Measurements from ENCODE around the gene CPE.
A peak's percentile ranks its signal among the peaks of the same experiment; 100 is the strongest.

CPE gene

GRCh38 chr4:165364452-165365080 lies 14.2 kb upstream of the CPE start:
- no peak for DNase-seq (ENCODE audit: low read depth in 2 of 2)

- DNase-seq (ENCODE audit: low read depth in 2 of 2): no peak
These were observed 11.8 kb upstream of the CPE start for GRCh38 chr4:165367040-165367439.

- no peak for DNase-seq (ENCODE audit: low read depth in 2 of 2)
These were observed 10.7 kb upstream of the CPE start for GRCh38 chr4:165368114-165368513.

- DNase-seq (ENCODE audit: low read depth in 2 of 2): no peak
These were observed 10.2 kb upstream of the CPE start for GRCh38 chr4:165368567-165368966.

- no peak for DNase-seq (ENCODE audit: low read depth in 2 of 2)
These were observed 9.3 kb upstream of the CPE start for GRCh38 chr4:165369522-165369921.

GRCh38 chr4:165370530-165370929 lies 8.3 kb upstream of the CPE start:
- no peak for DNase-seq (ENCODE audit: low read depth in 2 of 2)

GRCh38 chr4:165375465-165375864 lies 3.3 kb upstream of the CPE start:
- DNase-seq (ENCODE audit: low read depth in 2 of 2): no peak

GRCh38 chr4:165378398-165378744 lies 437 bp upstream of the CPE start:
- DNase-seq (ENCODE audit: low read depth in 2 of 2): no peak

GRCh38 chr4:165379678-165380064 lies 863 bp downstream of the CPE start:
- no peak for DNase-seq (ENCODE audit: low read depth in 2 of 2)

- no peak for DNase-seq (ENCODE audit: low read depth in 2 of 2)
These were observed 2.0 kb downstream of the CPE start for GRCh38 chr4:165380805-165381204.

GRCh38 chr4:165381821-165382373 lies 3.1 kb downstream of the CPE start:
- no peak for DNase-seq (ENCODE audit: low read depth in 2 of 2)

GRCh38 chr4:165382640-165383039 lies 3.8 kb downstream of the CPE start:
- no peak for DNase-seq (ENCODE audit: low read depth in 2 of 2)

GRCh38 chr4:165383591-165384073 lies 4.8 kb downstream of the CPE start:
- no peak for DNase-seq (ENCODE audit: low read depth in 2 of 2)

GRCh38 chr4:165384186-165384585 lies 5.4 kb downstream of the CPE start:
- no peak for DNase-seq (ENCODE audit: low read depth in 2 of 2)

- DNase-seq (ENCODE audit: low read depth in 2 of 2): peak; percentile 73 to 78
These were observed 5.8 kb downstream of the CPE start for GRCh38 chr4:165384598-165384997.

- DNase-seq (ENCODE audit: low read depth in 2 of 2): no peak
These were observed 6.3 kb downstream of the CPE start for GRCh38 chr4:165385126-165385525.

GRCh38 chr4:165386328-165386727 lies 7.5 kb downstream of the CPE start:
- no peak for DNase-seq (ENCODE audit: low read depth in 2 of 2)

- no peak for DNase-seq (ENCODE audit: low read depth in 2 of 2)
These were observed 9.9 kb downstream of the CPE start for GRCh38 chr4:165388756-165389155.

GRCh38 chr4:165393051-165393450 lies 14.2 kb downstream of the CPE start:
- DNase-seq (ENCODE audit: low read depth in 2 of 2): no peak

GRCh38 chr4:165393704-165394103 lies 14.9 kb downstream of the CPE start:
- DNase-seq (ENCODE audit: low read depth in 2 of 2): no peak

GRCh38 chr4:165394275-165394674 lies 15.5 kb downstream of the CPE start:
- no peak for DNase-seq (ENCODE audit: low read depth in 2 of 2)

GRCh38 chr4:165398570-165398969 lies 19.8 kb downstream of the CPE start:
- no peak for DNase-seq (ENCODE audit: low read depth in 2 of 2)

- no peak for DNase-seq (ENCODE audit: low read depth in 2 of 2)
These were observed 23.6 kb downstream of the CPE start for GRCh38 chr4:165402375-165402774.

GRCh38 chr4:165403048-165403447 lies 24.2 kb downstream of the CPE start:
- no peak for DNase-seq (ENCODE audit: low read depth in 2 of 2)
